T-helper 2 cell treated with Interferon-gamma antibody and Interleukin-4, amounts not matched to agents 100 ng/mL and 5 ng/mL, for 36 hours (primary cell): ENCODE results near the gene GPLD1. TPM values are rescaled to one million over a fixed set of nuclear protein-coding genes. Genes with fewer than 3 reads are reported as not detected.

Experiments
- intact Hi-C: fragments of 100-400 bp; cut with micrococcal nuclease; formaldehyde crosslinking; loops from one replicate; pipeline ENCODE4 v1.15.1; 2023
- total RNA-seq: library from RNA; stranded (reverse); gene quantifications from 2 replicates; pipeline ENCODE4 v1.2.3, GENCODE V29; 2022

GPLD1 gene
- total RNA-seq, 1 donor from 2014 or later: 0.27 TPM

DNA sequence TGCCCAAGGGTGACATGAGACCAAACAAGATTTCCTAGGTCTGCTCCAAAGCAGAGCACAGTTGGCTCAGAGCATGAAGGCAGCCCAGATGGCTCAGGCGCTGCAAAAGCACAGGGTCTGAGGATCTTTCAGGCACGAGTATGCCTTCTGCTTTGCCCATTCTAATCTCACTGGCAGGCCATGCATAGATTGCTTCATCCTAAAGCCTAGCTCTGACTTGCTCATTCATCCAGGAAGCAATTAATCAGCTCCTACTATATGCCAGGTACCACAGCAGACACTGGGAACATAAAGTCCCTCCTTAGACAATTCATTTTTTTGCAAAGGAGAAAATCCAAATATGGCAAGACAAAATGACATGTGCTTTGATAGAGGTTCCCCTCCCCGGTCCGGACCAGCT, 31.2 kb downstream of the GPLD1 start:
- intact Hi-C loops: no loop called here

DNA sequence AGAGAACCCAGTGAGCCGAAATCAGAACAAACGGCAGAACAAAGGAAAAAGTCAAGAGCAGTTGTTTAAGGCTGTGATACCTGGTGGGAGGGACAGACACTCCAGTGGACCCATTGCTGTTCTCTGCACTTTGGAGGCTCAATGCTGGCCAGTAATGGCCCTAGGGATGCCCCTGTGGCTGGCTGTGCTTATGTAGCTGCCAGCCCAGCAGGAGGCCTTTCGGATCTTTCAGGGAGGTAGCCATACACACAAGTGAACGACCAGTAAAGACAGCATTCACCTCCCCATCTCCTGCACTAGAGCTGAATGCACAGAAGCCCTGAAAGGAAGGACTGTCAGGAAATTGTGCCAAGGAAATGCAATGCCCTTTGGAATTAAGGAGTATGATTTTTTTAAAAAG, 34.3 kb downstream of the GPLD1 start:
- intact Hi-C loops: no loop called here

DNA sequence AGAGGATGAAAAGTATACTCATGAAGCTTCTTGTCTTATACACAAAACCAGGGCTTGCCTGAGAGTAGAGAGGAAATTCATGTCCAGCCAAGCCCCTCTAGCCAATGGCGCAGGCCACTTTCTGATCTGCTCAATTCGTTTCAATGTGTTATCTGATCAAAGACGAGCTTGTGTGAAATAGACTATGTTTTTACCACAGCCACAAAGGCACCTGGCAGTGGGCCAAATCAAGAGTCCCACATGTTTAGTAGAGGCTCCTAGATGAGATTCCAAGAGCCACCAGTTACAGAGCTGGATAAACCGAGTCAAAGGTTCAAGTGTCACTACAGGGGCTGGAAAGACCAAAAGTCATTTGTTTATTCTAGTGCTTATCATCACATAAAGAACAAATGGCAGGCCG, 34.9 kb downstream of the GPLD1 start:
- intact Hi-C loops: no loop called here

DNA sequence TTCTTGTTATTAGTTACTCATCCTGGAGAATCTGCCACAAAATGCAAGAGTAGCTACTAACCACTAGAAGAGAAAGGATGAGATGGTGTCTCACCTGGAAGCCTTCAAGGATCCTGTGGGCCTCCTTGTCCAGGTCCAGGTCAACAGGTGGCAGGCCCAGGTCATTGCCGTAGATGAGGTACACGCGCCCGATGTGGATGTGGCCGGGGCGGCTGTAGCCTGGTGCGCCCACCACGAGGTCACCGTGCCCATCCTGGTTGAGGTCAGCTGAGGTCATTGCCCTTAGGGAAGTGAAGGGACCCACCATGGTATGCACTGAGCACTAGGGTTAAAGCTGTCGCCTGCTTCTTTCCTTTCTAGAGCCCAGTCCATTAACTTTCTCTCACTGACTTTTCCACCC, 35.5 kb downstream of the GPLD1 start:
- intact Hi-C loops: no loop called here

DNA sequence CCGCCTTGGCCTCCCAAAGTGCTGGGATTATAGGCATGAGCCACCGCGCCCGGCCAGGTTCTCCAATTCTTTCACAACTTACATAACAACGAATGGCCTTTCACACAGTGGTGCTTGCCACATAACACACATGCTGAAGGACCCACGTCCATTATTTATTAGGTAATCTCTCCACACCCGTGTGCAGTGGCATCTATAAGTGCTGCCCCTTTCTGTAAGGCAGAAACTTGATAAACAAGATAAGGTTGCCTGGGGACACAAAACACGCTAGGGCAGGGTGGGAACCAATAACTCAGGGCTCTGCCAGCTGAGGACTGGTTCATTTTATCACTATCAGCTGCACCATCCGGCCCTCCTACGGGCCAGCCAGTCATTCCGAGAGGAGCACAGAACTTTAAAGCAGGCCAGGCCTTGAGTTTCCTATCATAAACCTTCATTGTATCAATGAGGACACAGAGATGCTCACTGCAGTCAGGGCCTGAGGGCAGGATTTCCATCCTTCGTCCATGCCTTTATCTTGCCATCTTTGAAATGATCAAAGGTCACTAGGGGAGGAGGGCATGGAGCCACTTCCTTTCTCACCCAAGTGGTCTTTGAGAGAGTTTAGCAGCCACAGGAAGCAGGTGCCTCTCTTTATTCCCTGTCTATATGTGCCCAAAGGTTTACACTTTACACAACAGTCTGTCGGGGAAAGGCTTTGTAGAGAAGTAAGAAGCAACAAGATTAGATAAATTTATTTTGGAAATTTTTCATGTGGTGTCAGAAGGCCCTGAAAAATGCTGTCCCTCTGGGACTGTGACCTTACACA, 37.6 kb downstream of the GPLD1 start:
- intact Hi-C loops: no loop called here

DNA sequence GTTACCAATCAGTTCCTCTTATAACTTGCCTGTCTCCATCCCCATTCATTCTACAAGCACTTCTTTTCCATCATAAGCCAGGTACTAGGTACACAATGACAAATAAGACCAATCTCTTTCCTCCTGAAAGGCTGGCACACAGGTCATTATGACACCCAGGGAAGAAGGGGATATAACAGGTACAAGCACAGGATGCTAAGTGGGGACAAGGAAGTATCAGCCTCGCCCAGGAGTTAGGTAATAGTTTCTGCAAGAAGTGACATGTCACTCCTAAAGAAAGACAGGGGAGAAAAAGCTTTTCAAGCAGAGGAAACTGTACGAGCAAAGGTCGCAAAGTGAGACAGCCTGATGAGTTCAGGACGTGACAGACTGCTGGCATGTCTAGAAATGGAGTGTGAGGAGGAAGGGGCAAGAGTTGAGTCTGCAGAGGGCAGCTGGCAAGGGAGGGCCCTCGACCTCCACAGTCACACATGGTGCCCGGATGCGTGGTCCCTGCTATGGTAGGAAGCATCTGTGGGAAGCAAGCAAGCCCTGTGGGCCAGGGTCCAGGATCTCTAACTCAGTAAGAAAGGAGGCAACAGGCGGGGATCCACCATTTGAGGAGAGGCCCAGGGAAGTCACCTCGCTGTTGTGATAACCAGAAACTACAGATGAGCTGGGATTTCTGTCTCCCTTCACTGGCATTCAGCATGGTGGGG, 40.4 kb downstream of the GPLD1 start:
- intact Hi-C loops: no loop called here

DNA sequence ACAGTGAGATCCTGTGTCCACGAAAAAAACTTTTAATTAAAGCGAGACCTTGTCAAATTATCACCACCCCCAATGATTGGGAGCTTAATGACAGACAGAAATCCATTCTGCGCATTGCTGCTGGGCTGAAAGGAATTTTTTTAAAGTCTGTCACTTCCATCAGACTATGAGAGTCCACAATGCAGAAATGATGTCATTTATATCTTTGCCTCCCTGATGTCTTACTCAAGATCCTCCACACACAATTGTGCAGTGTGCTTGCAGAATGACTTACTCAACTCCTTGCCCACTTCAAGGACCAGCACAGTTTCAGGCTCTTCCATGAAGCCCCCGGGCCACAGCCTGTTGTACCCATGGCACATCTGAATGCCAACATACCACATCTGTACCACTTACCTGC, 41.0 kb downstream of the GPLD1 start:
- intact Hi-C loops: no loop called here

DNA sequence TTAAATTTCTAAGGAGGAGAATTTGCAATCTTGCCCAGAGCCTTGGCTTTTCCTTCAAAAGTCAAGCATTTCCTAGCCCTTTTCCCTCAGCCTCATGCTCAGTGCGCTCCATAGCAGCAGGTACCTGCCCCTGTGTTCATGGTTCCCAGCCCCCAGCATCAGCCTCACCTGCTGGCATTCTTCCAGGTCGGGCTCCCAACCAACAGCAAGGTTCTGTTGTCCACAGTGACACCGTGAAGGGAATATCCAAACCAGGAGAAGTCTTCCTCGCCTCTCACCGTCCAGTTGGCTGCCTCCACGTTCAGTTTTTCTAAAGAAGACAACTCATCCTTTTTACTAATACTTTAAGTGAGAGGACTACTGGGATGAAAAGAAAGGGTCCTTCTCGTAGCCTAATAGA, 42.7 kb downstream of the GPLD1 start:
- intact Hi-C loops: no loop called here

DNA sequence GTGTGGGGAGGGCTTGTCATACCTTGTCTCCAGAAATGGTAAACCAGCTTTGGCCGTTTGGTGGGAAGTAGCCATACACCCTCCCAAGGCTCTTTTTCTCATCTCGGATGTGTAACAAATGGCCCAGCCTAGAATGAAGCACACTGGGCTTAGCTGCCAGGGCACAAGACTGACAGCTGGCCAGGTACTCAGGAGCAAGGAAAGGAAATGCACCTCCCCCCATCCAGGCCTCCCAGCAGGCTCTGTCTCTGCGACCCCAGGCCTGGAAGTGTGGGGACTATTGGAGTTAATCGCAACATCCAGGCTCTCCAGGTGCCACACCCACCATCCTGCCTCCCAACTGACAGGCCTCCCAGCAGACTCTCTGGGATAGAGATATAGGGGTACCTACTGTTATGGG, 43.7 kb downstream of the GPLD1 start:
- intact Hi-C loops: no loop called here

DNA sequence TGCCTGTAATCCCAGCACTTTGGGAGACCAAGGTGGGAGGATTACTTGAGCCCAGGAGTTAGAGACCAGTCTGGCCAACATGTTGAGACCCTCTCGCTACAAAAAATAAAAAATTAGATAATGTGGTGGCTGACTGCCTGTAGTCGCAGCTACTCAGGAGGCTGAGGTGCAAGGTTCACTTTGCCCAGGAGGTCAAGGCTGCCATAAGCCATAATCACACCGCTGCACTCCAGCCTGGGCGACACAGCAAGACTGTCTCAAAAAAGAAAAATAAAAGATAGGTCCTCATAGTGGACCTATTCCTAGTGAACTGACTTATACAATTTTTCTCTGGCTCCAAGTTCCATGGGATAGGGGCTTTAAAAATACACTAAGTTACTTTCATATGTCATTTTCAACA, 44.8 kb downstream of the GPLD1 start:
- intact Hi-C loops: no loop called here

DNA sequence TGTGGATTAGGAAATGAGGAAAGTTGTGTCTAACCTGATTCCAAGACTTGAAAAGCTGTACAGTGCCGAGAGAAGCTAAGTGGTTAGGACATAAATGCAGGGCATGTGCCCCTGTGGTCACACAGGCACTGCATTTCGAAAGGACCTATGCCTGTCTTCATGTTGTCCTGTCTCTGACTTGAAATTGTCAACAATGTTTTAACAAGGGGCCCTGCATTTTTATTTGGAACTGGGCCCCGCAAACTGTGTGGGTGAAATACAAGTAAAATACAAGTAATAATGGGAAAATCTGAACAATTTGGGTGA, 47.8 kb downstream of the GPLD1 start:
- intact Hi-C loops: no loop called here

DNA sequence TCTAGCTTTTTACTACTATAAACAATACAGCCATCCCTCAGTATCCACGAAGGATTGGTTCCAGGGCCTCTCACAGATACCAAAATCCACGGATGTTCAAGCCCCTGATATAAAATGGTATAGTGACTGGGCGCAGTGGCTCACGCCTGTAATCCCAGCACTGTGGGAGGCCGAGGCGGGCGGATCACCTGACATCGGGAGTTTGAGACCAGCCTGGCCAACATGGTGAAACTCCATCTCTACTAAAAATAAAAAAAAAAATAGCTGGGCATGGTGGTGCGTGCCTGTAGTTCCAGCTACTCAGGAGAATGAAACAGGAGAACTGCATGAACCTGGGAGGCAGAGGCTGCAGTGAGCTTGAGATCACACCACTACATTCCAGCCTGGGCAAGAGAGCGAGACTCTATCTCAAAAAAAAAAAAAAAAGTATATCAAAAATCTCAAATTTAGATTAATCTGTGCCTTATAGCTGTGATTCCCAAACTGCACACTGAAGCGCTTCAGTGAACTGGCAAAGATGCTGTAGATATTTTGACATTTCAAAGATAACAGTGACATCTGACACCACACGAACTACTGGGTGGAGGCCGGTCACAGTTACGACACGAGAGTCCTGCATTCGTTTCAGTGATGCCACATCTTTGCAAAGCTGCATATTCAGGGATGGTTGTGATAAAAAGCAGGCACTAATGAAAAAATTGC, 48.3 kb downstream of the GPLD1 start:
- intact Hi-C loops: no loop called here

DNA sequence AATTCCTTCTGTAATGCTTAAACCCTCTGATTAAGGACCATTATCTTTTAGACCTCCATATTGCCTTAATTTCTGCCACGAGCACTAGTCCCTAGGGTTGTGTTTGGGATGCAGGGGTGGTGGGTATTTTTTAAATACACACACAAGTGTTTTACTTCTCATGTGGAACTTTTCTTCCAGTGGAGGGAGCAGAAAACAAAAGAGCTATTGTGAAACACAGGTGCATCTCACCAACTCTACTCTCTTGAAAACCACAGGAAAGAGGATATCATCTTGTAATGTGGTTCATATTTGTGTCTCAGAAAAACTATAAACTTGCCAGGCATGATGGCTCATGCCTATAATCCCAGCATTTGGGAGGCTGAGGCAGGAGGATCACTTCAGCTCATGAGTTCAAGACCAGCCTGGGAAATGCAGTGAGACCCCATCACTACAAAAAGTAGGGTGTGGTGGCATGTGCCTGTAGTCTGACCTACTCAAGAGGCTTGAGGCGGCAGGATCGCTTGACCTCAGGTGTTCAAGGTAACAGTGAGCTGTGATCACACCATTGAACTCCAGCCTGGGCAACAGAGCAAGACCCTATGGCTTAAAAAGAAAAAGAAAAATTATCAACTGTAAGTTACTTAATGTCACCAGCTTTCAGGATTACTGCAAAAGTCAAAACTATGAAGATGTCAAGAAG, 49.4 kb downstream of the GPLD1 start:
- intact Hi-C loops: loop anchor here (10.0 kb wide), 1 partner anchor 55 kb away; the partner anchor contains the start of gene ALDH5A1

DNA sequence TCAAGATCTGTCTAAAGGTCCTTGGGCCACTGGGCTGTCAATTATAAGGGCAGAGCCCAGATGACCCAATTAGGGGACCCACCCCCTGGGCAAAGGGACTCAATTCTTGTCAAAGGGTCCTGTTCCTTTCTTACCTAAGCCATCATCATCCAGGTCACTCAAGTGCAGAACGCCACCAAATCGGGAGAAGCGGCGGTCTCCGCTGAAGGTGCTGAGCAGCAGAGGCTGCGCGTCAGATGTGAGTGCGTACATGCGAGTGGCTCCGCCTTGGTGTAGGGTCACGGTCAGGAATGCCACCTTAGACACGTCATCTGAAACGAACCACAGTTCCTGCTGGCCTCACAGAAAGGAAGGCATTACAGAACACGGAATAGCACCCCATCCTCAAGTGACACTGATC, 52.4 kb downstream of the GPLD1 start:
- intact Hi-C loops: loop anchor here (10.0 kb wide), 1 partner anchor 58 kb away; the partner anchor contains the start of gene ALDH5A1

DNA sequence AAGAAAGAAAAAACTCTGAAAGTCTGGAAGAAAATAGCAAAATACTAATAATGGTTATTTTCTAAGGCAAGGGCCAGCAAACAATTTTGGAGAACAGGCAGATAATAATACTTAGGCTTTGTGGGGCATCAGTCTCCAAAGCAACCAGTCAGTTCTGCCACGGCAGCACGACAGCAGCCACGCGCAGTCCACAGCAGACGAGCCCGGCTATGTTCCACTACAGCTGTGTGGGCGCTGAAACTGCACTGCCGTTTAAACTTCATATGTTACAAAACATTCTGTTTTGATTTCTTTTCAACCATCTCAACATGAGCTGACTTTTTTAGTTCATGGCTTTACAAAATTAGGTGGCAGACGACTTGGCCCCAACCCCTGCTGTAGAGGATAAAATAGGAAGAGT, 56.8 kb downstream of the GPLD1 start:
- intact Hi-C loops: loop anchor here (5.0 to 10.0 kb wide), 2 partner anchors 62 to 260 kb away; partner anchors contain the start of gene ALDH5A1

DNA sequence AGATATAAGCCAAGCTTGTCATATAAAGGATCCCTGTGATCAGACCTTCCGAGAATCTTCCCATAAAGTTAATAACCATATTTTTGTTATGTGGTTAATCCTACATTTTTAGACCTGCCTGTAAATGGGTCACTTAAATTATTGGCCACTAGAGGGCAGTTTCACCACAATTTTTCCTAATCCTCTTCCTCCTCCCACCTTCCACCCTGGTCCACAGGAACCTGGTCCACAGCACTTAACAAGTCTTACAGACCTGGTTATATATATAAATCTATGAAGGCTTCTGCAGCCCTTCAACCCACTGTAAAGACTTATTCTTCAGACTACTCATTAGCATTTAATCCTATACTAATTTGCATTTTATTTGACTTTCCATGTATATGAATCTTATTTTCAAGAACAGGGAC, 58.3 kb downstream of the GPLD1 start:
- intact Hi-C loops: loop anchor here (1.0 to 10.0 kb wide), 3 partner anchors 64 to 261 kb away; partner anchors contain the start of gene ALDH5A1

DNA sequence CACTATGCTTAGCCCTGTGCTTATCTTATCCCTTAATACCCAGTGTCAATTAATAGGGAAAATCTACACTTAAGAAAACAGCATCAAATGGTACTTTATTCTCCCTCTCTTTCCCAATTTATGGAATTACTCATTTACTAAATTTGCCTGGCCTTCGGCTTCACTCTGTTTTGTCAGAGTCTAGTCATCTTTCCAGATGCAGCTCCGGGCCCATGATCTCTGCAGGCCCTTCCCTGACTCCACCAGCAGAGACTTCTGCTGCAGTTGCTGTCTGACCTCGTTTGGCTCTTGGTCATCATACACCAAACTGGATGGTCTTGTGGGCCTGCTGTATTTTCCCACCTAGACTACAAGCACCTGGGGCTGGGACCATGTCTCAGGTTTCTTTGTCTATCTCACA, 59.3 kb downstream of the GPLD1 start:
- intact Hi-C loops: loop anchor here (5.0 to 10.0 kb wide), 2 partner anchors 65 to 262 kb away; partner anchors contain the start of gene ALDH5A1

DNA sequence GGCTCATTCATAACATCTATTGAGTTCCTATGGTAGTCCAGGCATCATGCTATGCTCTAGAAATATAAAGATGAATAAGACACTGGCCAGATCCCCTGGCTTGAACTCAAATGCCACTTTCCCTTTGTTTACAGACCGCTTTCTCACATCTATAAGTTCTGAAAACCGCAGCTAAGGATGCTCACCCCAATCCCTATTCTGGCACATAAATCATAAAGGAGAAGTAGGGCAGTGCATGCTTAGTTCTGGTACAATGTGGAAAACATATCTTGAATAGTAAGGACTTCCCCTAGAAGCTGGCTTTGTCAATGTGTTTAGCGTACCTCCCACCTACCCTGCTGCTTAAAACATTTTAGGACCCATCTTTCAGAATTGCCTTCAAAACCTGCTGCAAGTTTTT, 60.2 kb downstream of the GPLD1 start:
- intact Hi-C loops: no loop called here

DNA sequence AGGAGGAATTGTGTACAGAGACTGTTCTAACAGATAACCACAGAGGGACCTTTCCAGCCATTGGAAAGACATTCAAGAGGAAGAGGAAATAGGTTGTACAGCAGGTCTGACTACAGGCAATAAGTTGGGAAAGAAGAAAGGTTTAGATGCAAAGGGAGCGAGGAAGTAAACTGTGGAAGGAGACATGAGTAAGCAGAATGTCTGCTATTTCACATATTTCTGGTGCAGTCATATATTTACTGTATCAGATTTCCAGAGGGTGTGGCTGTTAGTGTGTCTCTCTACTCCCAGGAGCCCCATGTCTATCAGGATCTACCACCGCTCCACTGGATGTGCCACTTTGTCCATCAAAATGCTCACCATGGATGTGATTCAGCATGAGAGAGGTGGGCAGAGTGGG, 60.8 kb downstream of the GPLD1 start:
- intact Hi-C loops: no loop called here

DNA sequence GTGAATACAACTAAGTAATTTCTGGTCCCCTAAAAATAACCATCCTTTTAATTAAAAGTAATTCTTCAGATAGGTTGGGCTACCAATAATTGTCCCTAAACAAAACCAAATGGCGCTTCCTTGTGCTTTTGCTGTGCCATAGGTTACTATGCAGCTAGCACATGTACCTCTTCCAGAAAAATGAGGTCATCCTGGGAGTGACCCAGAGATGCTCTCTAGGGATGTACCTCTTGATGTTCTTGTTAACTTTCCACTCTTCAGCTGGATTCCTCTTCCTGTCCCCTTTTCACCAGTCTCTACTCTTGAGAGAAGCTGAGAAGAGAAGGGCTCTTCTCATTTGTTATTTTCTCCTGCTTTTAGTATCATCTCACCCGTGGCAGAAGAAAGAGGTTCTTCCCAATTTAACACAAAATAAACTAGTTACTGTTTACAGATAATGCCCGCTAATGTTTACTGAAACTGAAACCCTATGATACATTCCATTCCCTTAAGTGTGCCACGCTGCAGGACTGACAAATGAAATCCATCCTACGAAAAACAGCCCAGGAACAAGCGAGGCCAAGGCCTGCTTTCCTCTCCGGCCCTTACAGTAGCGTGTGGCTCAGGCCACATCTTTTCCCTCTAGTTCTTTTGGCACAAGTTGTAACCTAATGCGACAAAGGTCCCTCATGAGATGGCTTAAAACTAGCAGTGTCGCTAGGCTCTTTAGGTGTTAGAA, 62.5 kb downstream of the GPLD1 start:
- intact Hi-C loops: no loop called here

DNA sequence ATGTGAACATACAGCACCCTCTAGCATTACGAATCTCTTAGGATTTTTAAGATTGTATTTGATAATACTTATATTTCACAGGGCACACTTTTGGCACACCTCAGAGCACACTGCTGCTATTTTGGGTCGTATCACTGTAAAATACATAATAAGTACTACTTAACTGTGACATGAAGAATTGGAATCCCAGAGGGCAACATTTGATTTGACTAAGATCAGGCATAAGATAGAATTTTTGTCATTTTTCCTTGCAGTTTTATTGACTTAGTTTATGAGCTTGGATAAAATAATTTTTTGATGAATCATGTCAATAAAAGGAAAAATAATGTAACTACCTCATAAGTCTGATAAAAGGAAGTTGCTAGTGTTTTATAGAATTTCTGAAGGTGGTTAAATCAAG, 64.3 kb downstream of the GPLD1 start:
- intact Hi-C loops: no loop called here
